GM18505 (cell line): Measurements from ENCODE around the gene SLC7A6.

Experiments
- ATAC-seq: cut with Tn5 transposase; IDR thresholded peaks from one replicate; pipeline ENCODE4 v1.9.1; 2021; ENCODE audit not compliant: unreplicated experiment
- POLR2A ChIP-seq: IDR thresholded peaks from 4 replicates; pipeline ENCODE4 v1.6.1; 2011; ENCODE audit warnings: borderline replicate concordance; ENCODE audit not compliant: insufficient read depth, insufficient read length; ENCODE audit errors: extremely low read depth

Gene SLC7A6

DNA sequence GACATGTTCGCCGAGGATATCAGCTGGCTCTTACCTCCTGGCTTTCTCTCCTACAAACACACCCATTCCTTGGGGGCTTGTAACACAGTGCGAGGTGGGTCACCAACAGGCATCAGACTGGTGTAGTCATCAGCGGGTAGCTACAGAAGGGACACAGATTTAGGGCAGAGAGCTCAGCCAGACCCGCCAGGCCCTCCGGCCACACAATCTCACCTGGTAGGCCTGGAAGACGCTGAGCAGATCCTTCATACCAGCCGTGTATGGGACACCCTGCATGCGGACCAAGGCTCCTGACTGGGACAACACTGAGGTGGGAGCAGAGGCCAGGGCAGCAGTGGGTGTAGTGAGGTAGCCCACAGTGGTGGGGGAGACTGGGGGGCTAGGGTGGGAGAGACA lies 34.2 kb upstream of the SLC7A6 start:
- no peak for TF ChIP-seq POLR2A
- no peak for ATAC-seq

DNA sequence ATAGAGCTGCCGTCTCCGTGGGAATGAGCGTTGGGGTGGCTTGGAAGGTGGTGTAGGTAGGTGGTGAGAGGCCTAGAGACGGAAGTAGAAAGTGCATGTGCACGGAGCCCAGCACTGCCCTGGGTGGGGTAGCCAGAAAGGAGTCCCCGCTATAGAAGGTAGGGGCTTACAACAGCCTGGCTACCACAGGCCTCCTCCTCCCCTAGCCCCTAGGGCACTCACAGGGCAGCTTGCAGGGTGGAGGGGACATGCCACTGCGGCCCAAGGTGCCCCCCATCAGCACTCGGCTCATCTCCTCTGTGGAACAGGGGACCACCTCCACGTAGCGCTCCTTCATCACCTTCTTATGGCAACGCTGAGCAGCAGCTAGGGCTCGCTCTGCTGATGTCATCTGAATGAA lies 33.4 kb upstream of the SLC7A6 start:
- no peak for TF ChIP-seq POLR2A
- no peak for ATAC-seq

- ATAC-seq: no peak
- TF ChIP-seq POLR2A: no peak
Observed at GRCh38 chr16:68231384-68232136, 32.8 kb upstream of the SLC7A6 start.

GRCh38 chr16:68232335-68232734 lies 32.0 kb upstream of the SLC7A6 start:
- no peak for TF ChIP-seq POLR2A

GRCh38 chr16:68233085-68233834 lies 31.1 kb upstream of the SLC7A6 start:
- no peak for TF ChIP-seq POLR2A
- ATAC-seq: no peak

More at GRCh38 chr16:68232335-68232734, 32.0 kb upstream of the SLC7A6 start:
- no peak for ATAC-seq

GRCh38 chr16:68233835-68234187 lies 30.5 kb upstream of the SLC7A6 start:
- no peak for ATAC-seq
- no peak for TF ChIP-seq POLR2A

- ATAC-seq: no peak
- no peak for TF ChIP-seq POLR2A
Observed at GRCh38 chr16:68234188-68235107, 29.9 kb upstream of the SLC7A6 start.

DNA sequence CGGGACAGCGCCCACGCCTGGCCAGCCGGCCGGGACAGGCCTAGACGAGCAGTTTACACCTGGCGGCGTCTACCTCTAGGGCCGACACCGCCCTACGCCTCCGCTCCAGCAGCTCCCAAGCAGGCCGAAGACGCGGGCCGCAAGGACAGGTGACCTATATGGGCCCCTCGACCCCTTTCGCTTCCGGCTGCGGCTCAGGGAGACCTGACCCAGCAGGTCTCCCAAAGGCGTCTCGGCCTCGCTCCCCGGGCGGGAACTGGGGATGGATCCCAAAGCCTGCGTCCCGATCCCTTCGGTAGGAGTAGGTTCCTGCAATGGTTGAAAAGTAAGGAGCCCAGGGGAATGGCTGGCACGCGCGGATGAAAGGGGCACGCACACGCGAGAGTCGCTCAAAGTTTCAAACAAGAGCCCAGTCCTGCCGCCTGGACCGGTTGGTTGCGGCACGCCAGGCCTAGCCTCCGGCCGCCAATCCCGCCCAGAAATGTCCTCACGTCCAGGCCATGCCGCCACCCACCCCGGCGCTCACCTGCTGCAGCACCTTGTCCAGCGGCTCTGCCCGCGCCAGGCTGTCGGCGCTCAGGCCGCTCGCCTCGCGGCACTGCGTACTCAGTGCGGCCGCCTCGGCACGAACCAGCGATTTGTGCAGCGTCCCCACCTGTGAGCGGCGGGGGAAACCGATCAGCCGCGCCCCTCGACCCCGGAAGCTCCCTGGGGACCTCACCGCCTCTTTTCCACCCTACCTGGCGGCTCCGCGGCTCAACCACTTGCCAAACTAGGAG lies 29.0 kb upstream of the SLC7A6 start:
- no peak for TF ChIP-seq POLR2A
- ATAC-seq: no peak

GRCh38 chr16:68235887-68236136 lies 28.5 kb upstream of the SLC7A6 start, which contains the start of gene ESRP2:
Gene ESRP2 (minus strand): TSS chr16:68236127. CDS start chr16:68236045, 82 bp downstream.
- no peak for ATAC-seq
- no peak for TF ChIP-seq POLR2A

GRCh38 chr16:68236137-68236825 lies 28.0 kb upstream of the SLC7A6 start:
- no peak for ATAC-seq
- peak; percentile 30 for TF ChIP-seq POLR2A

- no peak for TF ChIP-seq POLR2A
- no peak for ATAC-seq
Observed at GRCh38 chr16:68236826-68237242, 27.5 kb upstream of the SLC7A6 start.
